ENCODE measurements around the gene SEC24D. TPM values are rescaled to one million over a fixed set of nuclear protein-coding genes. Genes with fewer than 3 reads are reported as not detected.

Gene SEC24D
- total RNA-seq, 4 donors from 2014 or later = 14.5 to 51.5 (median 28.2) TPM

GRCh38 chr4:118762730-118763477, 73.0 kb downstream of the SEC24D start:
- no peak for TF ChIP-seq CTCF (IDR thresholded peaks at IDR 0.05; ENCODE audit: low read depth)

GRCh38 chr4:118762155-118762554, 73.8 kb downstream of the SEC24D start:
- TF ChIP-seq CTCF (IDR thresholded peaks at IDR 0.05; ENCODE audit: low read depth) = no peak

- no peak for TF ChIP-seq CTCF (IDR thresholded peaks at IDR 0.05; ENCODE audit: low read depth)
Measured at GRCh38 chr4:118761397-118762016, 74.4 kb downstream of the SEC24D start.

- TF ChIP-seq CTCF (IDR thresholded peaks at IDR 0.05; ENCODE audit: low read depth) = no peak
Measured at GRCh38 chr4:118760493-118760892, 75.4 kb downstream of the SEC24D start.

- no peak for TF ChIP-seq CTCF (IDR thresholded peaks at IDR 0.05; ENCODE audit: low read depth)
Measured at GRCh38 chr4:118760092-118760491, 75.8 kb downstream of the SEC24D start.

GRCh38 chr4:118759481-118759880, 76.4 kb downstream of the SEC24D start:
- TF ChIP-seq CTCF (IDR thresholded peaks at IDR 0.05; ENCODE audit: low read depth) = no peak

GRCh38 chr4:118758293-118758692, 77.6 kb downstream of the SEC24D start:
- TF ChIP-seq CTCF (IDR thresholded peaks at IDR 0.05; ENCODE audit: low read depth) = no peak
